Activated T-helper 17 cell treated with anti-CD3 and anti-CD28 coated beads, Interleukin-2, amount 50 U/mL, for 72 hours (primary cell): ENCODE measurements around the gene SUSD4. TPM values are rescaled to one million over a fixed set of nuclear protein-coding genes. Genes with fewer than 3 reads are reported as not detected.

Experiments used
- ATAC-seq: fragments of 150-1000 bp; cut with Tn5 transposase; replicated peaks from 2 replicates; pipeline ENCODE4 v1.10.0; 2021; ENCODE audit warnings: mild to moderate bottlenecking, moderate library complexity
- H3K27ac Mint-ChIP-seq: one replicate; pipeline ENCODE4 v1.8.0; 2022; ENCODE audit warnings: mixed read lengths
- H3K27me3 Mint-ChIP-seq: one replicate; pipeline ENCODE4 v1.8.0; 2022; ENCODE audit warnings: mixed read lengths
- H3K36me3 Mint-ChIP-seq: one replicate; pipeline ENCODE4 v1.8.0; 2022; ENCODE audit warnings: low read depth, mild to moderate bottlenecking, mixed read lengths
- H3K4me1 Mint-ChIP-seq: one replicate; pipeline ENCODE4 v1.8.0; 2022; ENCODE audit warnings: mixed read lengths
- H3K4me3 Mint-ChIP-seq: one replicate; pipeline ENCODE4 v1.8.0; 2022; ENCODE audit warnings: mild to moderate bottlenecking, mixed read lengths
- H3K9me3 Mint-ChIP-seq: one replicate; pipeline ENCODE4 v1.8.0; 2022; ENCODE audit warnings: mixed read lengths
- total RNA-seq, 2 donors: library from RNA; stranded (reverse); gene quantifications; one replicate each; pipeline ENCODE4 v1.2.3, GENCODE V29; 2022

Gene SUSD4
- total RNA-seq, 2 donors from 2014 or later = 0.11 to 0.42 TPM

DNA sequence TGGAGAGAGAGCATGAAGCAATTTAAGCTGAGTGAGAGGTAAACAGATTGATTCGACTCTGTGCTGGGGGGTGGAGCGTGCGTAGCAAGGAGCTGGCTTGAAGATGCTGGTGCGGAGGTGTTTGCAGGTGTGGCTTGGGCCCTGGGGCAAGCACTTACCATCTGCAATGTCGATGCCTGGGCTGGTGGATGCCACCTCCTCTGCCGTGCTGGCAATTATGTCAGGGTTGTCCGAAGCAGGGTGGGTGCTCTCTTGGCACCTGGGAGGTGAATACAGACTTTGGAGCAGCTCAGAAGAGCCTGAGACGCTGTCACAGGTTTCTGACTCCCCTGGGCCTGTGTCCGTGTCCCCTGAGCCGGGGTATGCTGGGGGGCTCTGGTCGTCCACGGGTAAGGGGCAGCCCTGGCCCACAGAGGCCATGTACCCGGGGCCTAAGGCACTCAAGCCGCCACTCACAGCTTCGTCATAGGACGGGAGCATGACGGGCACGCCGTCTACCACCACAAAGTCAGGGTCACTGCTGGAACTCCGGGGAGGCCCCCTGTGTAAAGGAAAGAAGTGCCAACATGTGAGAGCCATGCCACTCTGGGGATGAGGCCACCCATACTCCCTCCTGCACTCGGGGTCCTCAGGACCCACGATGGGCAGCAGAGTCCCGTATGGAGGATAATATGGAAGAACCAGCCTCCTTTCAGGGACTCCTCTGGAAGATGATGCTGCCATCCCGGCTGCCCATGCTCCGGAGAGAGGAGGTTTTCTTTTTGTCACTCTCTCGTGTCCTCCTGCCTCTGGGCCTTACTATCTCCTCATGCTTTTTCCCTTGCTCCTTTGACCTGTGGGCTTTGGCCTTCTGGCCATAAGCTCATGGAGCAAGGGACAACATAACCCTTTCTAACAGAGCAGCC lies 140.6 kb downstream of the SUSD4 start:
- Mint-ChIP-seq H3K4me1 (no peaks in the 10 kb centered on the region), H3K9me3 (peaks cover 5% of the 10 kb centered on the region), H3K27ac (no peak overlapping the region), H3K27me3 (no peaks in the 10 kb centered on the region), H3K36me3 (peaks cover 16% of the 10 kb centered on the region), H3K4me3 (no peak overlapping the region)
- no peak for ATAC-seq

DNA sequence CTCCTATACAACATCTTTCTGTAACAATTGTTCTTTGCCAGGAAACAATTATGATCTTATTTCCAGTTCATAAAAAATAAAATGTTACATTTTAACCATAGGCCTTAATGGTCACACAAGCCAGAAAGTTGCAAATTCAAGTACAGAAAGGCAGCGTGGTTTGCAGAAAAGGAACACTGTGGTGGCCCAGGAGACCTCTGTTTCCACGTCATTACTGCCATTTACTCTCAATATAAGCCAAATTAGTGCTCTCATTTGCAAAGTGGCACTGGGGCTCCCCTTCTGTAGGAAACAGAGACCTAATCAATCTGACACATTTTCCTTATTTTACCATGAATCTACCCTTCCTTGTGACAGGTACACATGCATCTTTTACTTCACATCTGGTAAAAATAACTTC lies 141.6 kb downstream of the SUSD4 start:
- peaks cover 5% of the 10 kb centered on the region for H3K9me3 Mint-ChIP-seq
- no peaks in the 10 kb centered on the region for H3K4me1 Mint-ChIP-seq
- peaks cover 16% of the 10 kb centered on the region for H3K36me3 Mint-ChIP-seq
- ATAC-seq = no peak
- H3K27ac Mint-ChIP-seq = no peak overlapping the region
- no peaks in the 10 kb centered on the region for H3K27me3 Mint-ChIP-seq
- no peak overlapping the region for H3K4me3 Mint-ChIP-seq

DNA sequence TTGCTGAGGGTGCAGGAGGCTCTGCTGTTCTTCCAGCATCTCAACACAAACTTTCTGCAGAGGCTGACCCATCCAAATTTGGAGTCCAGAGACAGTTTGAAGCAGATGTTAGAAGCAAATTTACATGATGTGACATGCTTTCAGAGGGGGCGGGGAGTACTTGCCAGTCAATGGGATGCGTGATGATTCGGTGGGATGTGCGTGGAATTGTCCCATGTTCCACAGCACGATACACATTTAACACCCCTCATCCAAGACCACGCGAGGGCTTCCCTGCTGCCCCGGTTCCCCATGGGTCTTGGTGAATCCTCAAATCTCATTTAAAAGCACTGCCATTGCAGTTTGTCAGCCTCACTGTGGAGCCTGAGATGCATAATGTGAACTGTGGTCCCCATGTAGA lies 142.3 kb downstream of the SUSD4 start:
- no peaks in the 10 kb centered on the region for H3K27me3 Mint-ChIP-seq
- no peaks in the 10 kb centered on the region for H3K4me1 Mint-ChIP-seq
- H3K36me3 Mint-ChIP-seq = peaks cover 16% of the 10 kb centered on the region
- H3K9me3 Mint-ChIP-seq = peaks cover 5% of the 10 kb centered on the region
- H3K4me3 Mint-ChIP-seq = no peak overlapping the region
- no peak overlapping the region for H3K27ac Mint-ChIP-seq
- no peak for ATAC-seq

DNA sequence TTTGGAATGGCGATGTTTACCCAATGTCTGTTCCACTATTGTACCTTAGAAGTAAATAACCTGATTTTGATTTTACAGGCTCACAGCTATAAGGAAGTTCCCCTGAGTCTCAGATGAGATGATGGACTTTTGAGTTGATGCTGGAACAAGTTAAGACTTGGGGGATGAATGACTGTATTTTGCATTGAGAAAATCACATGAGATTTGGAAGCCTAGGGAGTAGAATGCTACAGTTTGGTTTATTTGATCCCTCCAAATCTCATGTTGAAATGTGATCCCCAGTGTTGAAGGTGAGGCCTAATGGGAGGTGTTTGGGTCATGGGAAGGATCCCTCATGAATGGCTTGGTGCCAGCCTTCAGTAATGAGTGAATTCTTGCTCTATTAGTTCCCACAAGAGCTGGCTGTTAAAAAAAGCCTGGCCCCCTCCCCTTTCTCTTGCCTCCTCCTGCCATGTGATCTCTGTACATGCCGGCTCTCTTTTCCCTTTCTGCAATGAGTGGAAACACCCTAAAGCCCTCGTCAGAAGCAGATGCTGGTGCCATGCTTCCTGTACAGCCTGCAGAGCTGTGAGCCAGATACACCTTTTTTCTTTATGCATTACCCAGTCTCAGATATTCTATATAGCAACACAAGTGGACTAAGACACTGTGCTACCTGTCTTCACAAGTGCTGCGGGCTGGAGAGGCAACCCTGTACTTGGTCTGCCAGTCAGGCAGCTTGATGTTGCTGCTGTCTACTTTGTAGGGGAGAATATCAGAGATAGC lies 143.9 kb downstream of the SUSD4 start:
- H3K36me3 Mint-ChIP-seq = peaks cover 16% of the 10 kb centered on the region
- no peak for ATAC-seq
- H3K27me3 Mint-ChIP-seq = no peaks in the 10 kb centered on the region
- H3K4me1 Mint-ChIP-seq = no peaks in the 10 kb centered on the region
- H3K9me3 Mint-ChIP-seq = peaks cover 5% of the 10 kb centered on the region
- no peak overlapping the region for H3K4me3 Mint-ChIP-seq
- H3K27ac Mint-ChIP-seq = no peak overlapping the region

DNA sequence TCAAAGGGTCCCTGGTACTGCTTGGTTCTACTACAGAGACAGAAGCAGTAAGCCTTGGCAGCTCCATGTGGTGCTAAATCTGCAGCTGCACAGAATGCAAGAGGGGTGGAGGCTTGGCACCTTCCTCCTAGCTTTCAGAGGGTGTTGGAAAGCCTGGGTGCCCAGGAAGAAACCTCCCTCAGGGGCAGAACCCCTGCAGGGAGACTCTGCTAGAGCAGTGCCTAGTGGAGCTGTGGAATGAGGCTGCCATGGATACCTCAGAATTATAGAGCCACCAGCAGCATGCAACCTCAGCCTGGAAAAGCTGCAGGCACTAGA lies 144.7 kb downstream of the SUSD4 start:
- peaks cover 5% of the 10 kb centered on the region for H3K9me3 Mint-ChIP-seq

DNA sequence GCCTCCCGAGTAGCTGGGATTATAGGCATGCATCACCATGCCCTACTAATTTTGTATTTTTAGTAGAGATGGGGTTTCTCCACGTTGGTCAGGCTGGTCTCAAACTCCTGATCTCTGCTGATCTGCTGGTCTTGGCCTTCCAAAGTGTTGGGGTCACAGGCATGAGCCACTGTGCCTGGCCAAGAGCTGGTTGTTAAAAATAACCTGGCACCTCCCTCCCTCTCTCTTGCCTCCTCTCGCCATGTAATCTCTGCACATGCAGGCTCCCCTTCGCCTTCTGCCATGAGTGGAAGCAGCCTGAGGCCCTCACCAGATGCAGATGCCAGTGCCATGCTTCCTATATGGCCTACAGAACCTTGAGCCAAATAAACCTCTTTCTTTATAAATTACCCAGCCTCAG lies 146.2 kb downstream of the SUSD4 start:
- peaks cover 5% of the 10 kb centered on the region for H3K9me3 Mint-ChIP-seq
- H3K4me1 Mint-ChIP-seq = no peaks in the 10 kb centered on the region
- H3K27me3 Mint-ChIP-seq = no peaks in the 10 kb centered on the region
- no peak overlapping the region for H3K4me3 Mint-ChIP-seq
- H3K36me3 Mint-ChIP-seq = peaks cover 12% of the 10 kb centered on the region
- H3K27ac Mint-ChIP-seq = no peak overlapping the region
- ATAC-seq = no peak

More for the DNA sequence above, 144.7 kb downstream of the SUSD4 start:
- Mint-ChIP-seq H3K27ac (no peak overlapping the region), H3K4me3 (no peak overlapping the region), H3K4me1 (no peaks in the 10 kb centered on the region), H3K27me3 (no peaks in the 10 kb centered on the region), H3K36me3 (peaks cover 16% of the 10 kb centered on the region)
- no peak for ATAC-seq

DNA sequence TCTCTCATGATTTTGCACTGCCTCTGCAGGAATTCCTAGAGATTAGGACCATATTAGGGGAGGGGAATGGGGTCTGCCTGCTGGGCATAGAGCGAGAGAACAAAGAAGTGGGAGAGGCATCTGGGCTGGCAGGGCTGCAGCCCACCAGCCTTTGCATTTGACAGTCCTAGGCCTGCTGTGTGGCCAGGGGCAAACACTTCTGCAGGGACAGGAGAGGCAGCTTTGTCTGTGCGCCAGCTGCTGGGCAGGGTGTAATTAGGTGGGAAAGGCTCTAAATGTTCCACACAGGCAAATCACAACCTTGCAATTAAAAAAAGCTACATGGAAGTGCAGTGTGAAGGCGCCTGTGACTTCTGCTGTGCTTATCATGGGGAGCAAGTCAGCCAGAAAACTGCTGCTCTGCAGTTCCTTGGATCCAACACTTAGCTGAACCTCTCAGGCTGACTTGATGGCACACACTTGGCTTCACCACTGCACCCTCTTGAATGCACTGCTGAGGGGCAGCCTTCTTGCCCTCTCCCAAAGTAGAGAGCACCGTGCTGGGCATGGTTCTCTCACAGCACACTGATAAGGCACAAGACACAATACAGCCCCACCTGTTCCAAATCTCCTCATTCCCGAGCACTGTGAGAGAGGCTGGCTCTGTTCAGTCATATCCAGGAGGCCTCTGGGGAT lies 147.3 kb downstream of the SUSD4 start:
- Mint-ChIP-seq H3K9me3 (peaks cover 5% of the 10 kb centered on the region), H3K27ac (no peak overlapping the region), H3K27me3 (no peaks in the 10 kb centered on the region), H3K36me3 (peaks cover 10% of the 10 kb centered on the region), H3K4me1 (no peaks in the 10 kb centered on the region), H3K4me3 (no peak overlapping the region)
- ATAC-seq = no peak

DNA sequence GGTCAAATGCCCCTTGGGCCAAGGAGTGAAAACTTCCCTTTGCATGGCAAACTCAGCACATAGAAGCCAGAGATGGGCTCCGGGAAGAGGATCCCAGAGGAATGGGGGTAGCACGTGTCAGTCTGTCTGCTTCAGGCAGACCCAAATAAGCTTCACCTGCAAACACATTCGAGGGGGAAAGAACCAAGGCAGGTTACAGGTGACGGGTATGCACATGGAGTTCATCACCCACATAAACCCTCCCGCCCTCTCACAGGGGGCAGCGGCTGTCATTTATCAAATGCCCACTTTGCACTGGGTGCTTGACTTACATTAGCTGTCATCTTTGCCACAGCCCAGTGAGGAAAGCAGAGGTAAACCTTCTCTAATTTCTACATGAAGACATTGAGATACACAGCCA lies 147.9 kb downstream of the SUSD4 start:
- H3K4me3 Mint-ChIP-seq = no peak overlapping the region
- H3K36me3 Mint-ChIP-seq = peaks cover 7% of the 10 kb centered on the region
- H3K27me3 Mint-ChIP-seq = no peaks in the 10 kb centered on the region
- peaks cover 5% of the 10 kb centered on the region for H3K9me3 Mint-ChIP-seq
- H3K4me1 Mint-ChIP-seq = no peaks in the 10 kb centered on the region
- no peak overlapping the region for H3K27ac Mint-ChIP-seq
- ATAC-seq = no peak

DNA sequence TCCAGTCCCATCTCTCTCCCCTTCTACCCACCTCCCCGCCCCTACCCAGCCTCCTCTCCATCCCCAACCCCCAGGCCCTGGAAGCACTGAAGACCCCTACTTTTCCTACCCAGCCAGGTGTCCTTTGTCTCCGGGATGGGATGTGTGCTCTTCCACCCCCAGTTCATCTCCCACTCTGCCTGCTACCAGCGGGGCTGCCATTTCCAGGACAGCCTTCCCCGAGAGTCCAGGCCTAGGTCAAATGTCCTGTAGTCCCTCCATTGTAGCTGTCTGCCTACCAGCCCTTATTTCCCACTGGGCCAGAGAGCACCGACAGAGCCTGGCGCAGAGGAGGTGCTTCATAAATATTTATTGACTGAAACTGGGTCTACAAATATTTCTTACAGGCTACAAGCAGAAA lies 148.9 kb downstream of the SUSD4 start:
- no peaks in the 10 kb centered on the region for H3K27me3 Mint-ChIP-seq
- no peak for ATAC-seq
- no peak overlapping the region for H3K27ac Mint-ChIP-seq
- H3K4me1 Mint-ChIP-seq = no peaks in the 10 kb centered on the region
- no peak overlapping the region for H3K4me3 Mint-ChIP-seq
- peaks cover 5% of the 10 kb centered on the region for H3K9me3 Mint-ChIP-seq
- H3K36me3 Mint-ChIP-seq = no peaks in the 10 kb centered on the region

DNA sequence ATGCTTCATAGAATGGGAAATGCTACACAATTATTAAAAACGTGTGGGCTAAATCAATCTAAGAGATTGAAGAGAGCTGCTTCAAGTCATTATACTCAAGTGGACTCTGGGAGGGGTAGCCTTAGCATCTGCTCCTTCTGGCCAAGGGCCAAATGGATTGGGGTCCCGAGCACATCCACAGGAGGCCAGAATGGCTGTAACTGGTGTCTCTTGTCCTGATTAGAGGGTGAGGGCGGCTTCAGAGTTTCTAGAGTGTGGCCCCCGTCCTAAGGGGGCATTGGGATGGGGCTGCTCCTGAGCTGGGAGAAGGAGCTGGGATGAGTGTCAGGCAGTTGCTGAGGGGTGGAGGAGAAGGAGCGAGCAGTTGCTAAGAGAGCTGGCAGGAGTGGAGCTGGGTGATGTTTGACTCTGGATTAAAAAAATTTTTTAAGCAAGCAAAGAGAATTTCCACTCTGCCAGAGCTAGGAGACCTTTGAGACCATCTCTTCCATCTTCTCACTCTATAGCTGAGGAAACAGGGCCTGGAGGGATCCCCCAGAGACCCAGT lies 149.6 kb downstream of the SUSD4 start:
- Mint-ChIP-seq H3K27me3 (no peaks in the 10 kb centered on the region), H3K36me3 (no peaks in the 10 kb centered on the region), H3K9me3 (peaks cover 5% of the 10 kb centered on the region), H3K4me3 (no peak overlapping the region), H3K27ac (no peak overlapping the region), H3K4me1 (no peaks in the 10 kb centered on the region)
- ATAC-seq = no peak

DNA sequence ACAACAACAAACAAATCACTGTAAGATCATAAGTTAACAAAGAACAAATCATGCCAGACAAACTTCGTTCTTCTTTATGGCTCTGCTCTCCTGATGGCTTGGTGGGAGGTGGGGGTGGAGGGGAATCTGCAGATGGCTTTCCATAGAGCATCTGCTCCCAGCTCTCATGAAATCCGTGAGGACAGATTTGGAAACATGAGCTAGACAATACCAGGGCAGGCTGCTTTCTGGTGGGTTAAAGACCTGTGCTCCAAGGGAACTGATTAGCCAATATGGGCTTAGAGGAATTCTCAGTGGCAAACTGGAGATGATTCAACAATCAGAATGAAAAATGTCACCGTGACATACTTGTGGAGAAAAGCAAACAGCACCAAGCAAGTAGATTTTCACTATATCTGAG lies 151.5 kb downstream of the SUSD4 start:
- H3K36me3 Mint-ChIP-seq = no peaks in the 10 kb centered on the region
- H3K4me1 Mint-ChIP-seq = no peaks in the 10 kb centered on the region
- ATAC-seq = no peak
- no peaks in the 10 kb centered on the region for H3K9me3 Mint-ChIP-seq
- H3K4me3 Mint-ChIP-seq = no peak overlapping the region
- no peaks in the 10 kb centered on the region for H3K27me3 Mint-ChIP-seq
- H3K27ac Mint-ChIP-seq = no peak overlapping the region

DNA sequence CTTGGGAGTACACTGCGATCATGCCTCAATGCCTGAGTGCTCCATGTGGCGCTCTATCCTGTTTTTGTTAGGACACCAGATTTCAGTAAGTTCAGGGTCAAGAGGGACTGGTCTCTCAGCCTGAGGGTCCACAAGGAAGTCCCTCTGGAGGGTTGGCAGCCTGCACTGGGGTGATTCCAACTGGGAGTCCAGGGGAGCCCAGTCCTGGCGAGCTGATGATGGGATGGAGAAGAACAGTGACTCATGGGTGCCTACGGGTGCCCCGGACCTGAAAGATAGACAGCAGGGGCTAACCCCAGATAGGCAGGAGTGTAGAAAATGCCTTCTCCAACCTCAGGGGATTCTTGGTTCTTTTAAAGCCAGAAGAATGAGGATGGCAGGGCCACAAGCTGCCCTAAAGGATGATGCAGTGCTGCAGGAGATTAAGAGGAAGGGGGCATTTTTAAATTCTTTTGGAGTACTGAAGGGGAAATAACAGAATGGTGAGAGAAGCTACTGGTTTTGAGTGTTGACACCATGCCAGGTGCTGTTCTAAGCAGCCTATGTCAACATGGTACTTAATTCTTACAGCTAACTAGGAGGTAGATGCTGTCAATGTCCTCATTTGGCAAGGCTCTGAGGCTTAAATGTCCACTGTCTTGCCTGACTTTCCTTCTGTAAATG lies 152.5 kb downstream of the SUSD4 start:
- no peak overlapping the region for H3K4me3 Mint-ChIP-seq
- ATAC-seq = no peak

DNA sequence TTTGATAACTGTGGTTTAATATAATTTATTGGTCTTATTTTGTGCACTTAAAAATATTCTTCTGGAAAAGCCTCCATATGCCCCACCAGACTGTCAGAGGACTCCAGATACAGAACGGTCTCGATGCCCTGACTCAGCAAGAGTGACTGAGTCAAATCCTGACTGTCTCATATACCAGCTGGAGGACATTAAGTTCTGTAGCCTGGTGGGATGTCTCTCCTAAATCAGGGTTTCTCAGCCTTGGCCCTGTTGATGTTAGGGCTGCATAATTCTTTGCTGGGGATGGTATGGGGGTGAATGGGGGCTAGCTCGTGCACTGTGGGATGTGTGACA lies 153.2 kb downstream of the SUSD4 start:
- Mint-ChIP-seq H3K36me3 (no peaks in the 10 kb centered on the region), H3K27me3 (no peaks in the 10 kb centered on the region), H3K4me1 (no peaks in the 10 kb centered on the region), H3K4me3 (no peak overlapping the region), H3K27ac (no peak overlapping the region), H3K9me3 (no peaks in the 10 kb centered on the region)
- ATAC-seq = no peak

More for the DNA sequence above, 152.5 kb downstream of the SUSD4 start:
- no peaks in the 10 kb centered on the region for H3K36me3 Mint-ChIP-seq
- H3K27ac Mint-ChIP-seq = no peak overlapping the region
- H3K9me3 Mint-ChIP-seq = no peaks in the 10 kb centered on the region
- no peaks in the 10 kb centered on the region for H3K4me1 Mint-ChIP-seq
- H3K27me3 Mint-ChIP-seq = no peaks in the 10 kb centered on the region
